HL-60 (cell line): ENCODE data around the gene RHEBL1.
A peak's percentile ranks its signal among the peaks of the same experiment; 100 is the strongest.

Experiments
- DNase-seq, 2 experiments: peaks; one replicate each; pipeline ENCODE4 v3.0.0-alpha.2; 2010 to 2020; ENCODE audit warnings: low read depth in 1 of 2, low spot score in 1 of 2
- H3K27ac ChIP-seq: fragments of 250-450 bp; sonication (Bioruptor Pico); replicated peaks from 2 replicates; pipeline ENCODE4 v1.5.1; 2020; ENCODE audit warnings: mild to moderate bottlenecking, moderate library complexity
- H3K27me3 ChIP-seq: fragments of 250-450 bp; sonication (Bioruptor Pico); 2 replicates; pipeline ENCODE4 v1.5.1; 2021; ENCODE audit warnings: mild to moderate bottlenecking, moderate library complexity; ENCODE audit not compliant: insufficient read depth, poor library complexity, severe bottlenecking
- H3K4me3 ChIP-seq: replicated peaks from 2 replicates; pipeline ENCODE4 v1.5.1; 2011; ENCODE audit warnings: mild to moderate bottlenecking, control low read depth, low read length; ENCODE audit not compliant: insufficient read depth
- GABPA ChIP-seq: IDR thresholded peaks from 2 replicates; pipeline ENCODE4 v1.6.1; 2012; ENCODE audit warnings: low read depth
- POLR2AphosphoS5 ChIP-seq: IDR thresholded peaks from 2 replicates; pipeline ENCODE4 v1.6.1; 2012; ENCODE audit warnings: low read depth
- SPI1 ChIP-seq: IDR thresholded peaks from 2 replicates; pipeline ENCODE4 v1.6.1; 2012; ENCODE audit warnings: low read depth, mild to moderate bottlenecking, borderline replicate concordance
- TF ChIP-seq, protein P1 (sequence below): IDR thresholded peaks from 2 replicates; pipeline ENCODE4 v1.6.1; 2012; ENCODE audit warnings: low read depth; ENCODE audit not compliant: insufficient replicate concordance
- TF ChIP-seq, protein P2 (sequence below): IDR thresholded peaks from one replicate; pipeline ENCODE4 v1.5.1; 2011; ENCODE audit warnings: low read length, control low read depth, inconsistent platforms; ENCODE audit not compliant: insufficient read depth

The RHEBL1 gene

DNA sequence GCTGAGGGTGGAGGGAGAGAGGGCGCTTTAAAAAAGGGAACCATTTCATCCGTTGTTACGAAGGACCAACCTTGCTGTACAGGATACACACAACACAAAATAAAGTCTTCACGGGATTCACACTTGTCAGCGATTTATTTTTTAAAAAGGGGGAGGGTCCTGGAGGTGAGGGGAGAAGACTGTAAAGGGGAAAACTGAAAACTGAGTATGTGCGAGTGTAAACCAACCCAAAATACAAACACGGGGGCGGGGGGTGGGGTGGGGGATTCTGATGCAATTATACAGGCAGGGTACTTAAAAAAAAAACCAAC is 50.7 kb downstream of the RHEBL1 start:
- no peak for DNase-seq
- H3K27me3 ChIP-seq = no peaks in the 10 kb centered on the region
- TF ChIP-seq GABPA (no peak), POLR2AphosphoS5 (no peak), SPI1 (no peak)
- TF ChIP-seq, protein P1, sequence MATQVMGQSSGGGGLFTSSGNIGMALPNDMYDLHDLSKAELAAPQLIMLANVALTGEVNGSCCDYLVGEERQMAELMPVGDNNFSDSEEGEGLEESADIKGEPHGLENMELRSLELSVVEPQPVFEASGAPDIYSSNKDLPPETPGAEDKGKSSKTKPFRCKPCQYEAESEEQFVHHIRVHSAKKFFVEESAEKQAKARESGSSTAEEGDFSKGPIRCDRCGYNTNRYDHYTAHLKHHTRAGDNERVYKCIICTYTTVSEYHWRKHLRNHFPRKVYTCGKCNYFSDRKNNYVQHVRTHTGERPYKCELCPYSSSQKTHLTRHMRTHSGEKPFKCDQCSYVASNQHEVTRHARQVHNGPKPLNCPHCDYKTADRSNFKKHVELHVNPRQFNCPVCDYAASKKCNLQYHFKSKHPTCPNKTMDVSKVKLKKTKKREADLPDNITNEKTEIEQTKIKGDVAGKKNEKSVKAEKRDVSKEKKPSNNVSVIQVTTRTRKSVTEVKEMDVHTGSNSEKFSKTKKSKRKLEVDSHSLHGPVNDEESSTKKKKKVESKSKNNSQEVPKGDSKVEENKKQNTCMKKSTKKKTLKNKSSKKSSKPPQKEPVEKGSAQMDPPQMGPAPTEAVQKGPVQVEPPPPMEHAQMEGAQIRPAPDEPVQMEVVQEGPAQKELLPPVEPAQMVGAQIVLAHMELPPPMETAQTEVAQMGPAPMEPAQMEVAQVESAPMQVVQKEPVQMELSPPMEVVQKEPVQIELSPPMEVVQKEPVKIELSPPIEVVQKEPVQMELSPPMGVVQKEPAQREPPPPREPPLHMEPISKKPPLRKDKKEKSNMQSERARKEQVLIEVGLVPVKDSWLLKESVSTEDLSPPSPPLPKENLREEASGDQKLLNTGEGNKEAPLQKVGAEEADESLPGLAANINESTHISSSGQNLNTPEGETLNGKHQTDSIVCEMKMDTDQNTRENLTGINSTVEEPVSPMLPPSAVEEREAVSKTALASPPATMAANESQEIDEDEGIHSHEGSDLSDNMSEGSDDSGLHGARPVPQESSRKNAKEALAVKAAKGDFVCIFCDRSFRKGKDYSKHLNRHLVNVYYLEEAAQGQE = no peak
- TF ChIP-seq, protein P2, sequence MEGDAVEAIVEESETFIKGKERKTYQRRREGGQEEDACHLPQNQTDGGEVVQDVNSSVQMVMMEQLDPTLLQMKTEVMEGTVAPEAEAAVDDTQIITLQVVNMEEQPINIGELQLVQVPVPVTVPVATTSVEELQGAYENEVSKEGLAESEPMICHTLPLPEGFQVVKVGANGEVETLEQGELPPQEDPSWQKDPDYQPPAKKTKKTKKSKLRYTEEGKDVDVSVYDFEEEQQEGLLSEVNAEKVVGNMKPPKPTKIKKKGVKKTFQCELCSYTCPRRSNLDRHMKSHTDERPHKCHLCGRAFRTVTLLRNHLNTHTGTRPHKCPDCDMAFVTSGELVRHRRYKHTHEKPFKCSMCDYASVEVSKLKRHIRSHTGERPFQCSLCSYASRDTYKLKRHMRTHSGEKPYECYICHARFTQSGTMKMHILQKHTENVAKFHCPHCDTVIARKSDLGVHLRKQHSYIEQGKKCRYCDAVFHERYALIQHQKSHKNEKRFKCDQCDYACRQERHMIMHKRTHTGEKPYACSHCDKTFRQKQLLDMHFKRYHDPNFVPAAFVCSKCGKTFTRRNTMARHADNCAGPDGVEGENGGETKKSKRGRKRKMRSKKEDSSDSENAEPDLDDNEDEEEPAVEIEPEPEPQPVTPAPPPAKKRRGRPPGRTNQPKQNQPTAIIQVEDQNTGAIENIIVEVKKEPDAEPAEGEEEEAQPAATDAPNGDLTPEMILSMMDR = no peak
- peak overlapping the region; percentile 70 for H3K4me3 ChIP-seq
- H3K27ac ChIP-seq = peak overlapping the region; percentile 94

DNA sequence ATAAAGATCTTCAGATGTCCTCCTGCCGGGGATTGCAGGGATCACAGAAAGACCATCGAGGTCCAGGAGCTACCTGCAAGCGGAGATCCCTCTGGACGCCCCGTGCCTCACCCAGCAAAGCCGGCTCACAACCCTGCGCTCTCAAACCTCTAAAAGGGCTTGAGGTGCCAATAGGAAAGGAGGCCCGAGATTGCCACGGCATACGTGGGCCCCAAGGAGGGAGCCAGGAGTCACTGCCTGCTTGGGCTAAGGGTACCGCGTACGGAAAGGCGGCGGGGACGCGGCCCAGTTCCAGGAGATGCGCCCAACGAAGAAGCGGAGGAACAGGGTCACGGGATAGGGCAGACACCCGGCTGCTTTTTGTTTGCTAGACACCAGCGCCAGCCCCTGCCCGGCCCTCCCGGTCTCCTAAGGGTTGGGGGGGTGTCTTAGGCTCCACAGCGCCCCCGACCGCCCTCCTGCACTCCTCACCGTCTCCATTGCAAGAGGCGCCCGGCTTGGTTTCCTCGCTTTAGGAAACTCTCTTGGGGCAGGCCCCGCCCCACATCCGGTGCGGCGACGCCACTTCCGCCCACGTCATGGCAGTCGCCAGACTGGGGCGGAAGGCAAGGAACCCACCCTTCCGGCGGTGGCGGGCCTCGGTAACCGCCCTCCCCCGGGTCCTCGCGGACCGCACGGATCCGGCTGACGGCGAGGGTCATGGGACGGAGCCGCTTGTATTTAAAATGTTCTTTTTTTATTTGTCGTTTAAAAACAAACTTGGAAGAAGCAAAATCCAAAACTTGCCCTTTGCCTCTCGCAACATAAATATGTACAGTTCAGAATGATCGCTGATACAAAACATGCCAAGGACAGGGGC is 51.3 kb downstream of the RHEBL1 start, which contains the start of gene PRKAG1:
Gene PRKAG1 (minus strand): TSS at position 516 of the 859 bp plus-strand sequence. CDS start 36 bp downstream, at position 480.
- peak; percentile 97 to 98 for DNase-seq
- H3K4me3 ChIP-seq = peak within 1 kb of the TSS; percentile 70
- H3K27ac ChIP-seq = peak within 1 kb of the TSS; percentile 94
- H3K27me3 ChIP-seq = no peaks in the 10 kb centered on the region
- TF ChIP-seq GABPA = peak; percentile 94
- peak; percentile 66; the same call in 1 of the 2 replicates for TF ChIP-seq SPI1
- TF ChIP-seq, protein P1 = no peak
- peak; percentile 96 for TF ChIP-seq POLR2AphosphoS5

DNA sequence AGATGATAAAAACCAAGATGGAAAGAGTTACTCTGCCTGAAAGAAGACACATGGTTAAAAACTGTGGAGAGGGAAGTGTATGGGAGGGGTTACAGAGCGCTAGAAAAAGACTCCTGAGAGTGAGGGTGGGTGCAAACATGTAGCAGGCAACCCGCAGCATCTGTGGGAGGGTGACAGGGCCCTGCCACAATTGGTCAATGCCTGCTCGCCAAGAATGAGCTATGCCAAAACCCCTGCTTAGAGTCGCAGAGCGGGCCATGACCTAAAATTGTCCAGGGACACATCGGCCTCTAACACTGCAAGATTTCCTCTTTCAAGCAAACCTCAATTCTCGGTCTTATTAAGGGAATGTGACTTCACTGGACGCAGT is 51.9 kb downstream of the RHEBL1 start:
- peak; percentile 62 to 70 for DNase-seq
- no peak for TF ChIP-seq GABPA
- peak; percentile 47; the same call in 1 of the 2 replicates for TF ChIP-seq SPI1
- H3K27me3 ChIP-seq = no peaks in the 10 kb centered on the region
- H3K4me3 ChIP-seq = peak overlapping the region; percentile 70
- peak overlapping the region; percentile 94 for H3K27ac ChIP-seq

DNA sequence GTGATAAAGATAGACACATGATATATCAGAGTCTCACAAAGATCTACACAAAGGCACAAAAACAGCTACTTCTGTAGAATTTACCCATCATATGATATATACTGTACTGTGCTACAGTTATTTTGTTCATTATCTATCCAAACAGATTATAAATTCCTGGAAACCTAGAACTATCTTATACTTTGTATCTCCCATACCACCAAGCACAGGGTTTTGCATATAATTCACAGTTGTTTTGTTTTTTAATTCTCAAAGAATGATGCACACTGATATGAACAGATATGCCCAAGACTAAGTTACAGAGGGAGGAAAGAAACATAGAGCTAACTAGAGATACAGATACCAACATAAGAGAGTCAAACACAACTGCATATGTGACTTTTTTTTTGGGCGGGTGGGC is 54.6 kb downstream of the RHEBL1 start:
- no peak overlapping the region for H3K27ac ChIP-seq
- H3K27me3 ChIP-seq = no peaks in the 10 kb centered on the region
- H3K4me3 ChIP-seq = no peak overlapping the region
- TF ChIP-seq, protein P1 = no peak
- TF ChIP-seq GABPA = no peak
- no peak for TF ChIP-seq SPI1
- no peak for TF ChIP-seq POLR2AphosphoS5
- TF ChIP-seq, protein P2 = no peak
- DNase-seq = no peak
